VCaP (cell line): Measurements from ENCODE around the gene DLGAP1.

ENCODE experiments used
- H3K27ac ChIP-seq: fragments of 450-650 bp; 2 replicates; pipeline ENCODE4 v1.5.1; 2017
- CTCF ChIP-seq: fragments of 450-650 bp; conservative IDR thresholded peaks from 2 replicates; pipeline ENCODE4 v1.5.1; 2017; ENCODE audit warnings: mild to moderate bottlenecking, moderate library complexity

The DLGAP1 gene

GRCh38 chr18:4130734-4131719 lies 324.1 kb downstream of the DLGAP1 start:
- TF ChIP-seq CTCF, result peak; percentile 41
- H3K27ac ChIP-seq, result peak overlapping the region; percentile 73

- H3K27ac ChIP-seq, result no peak overlapping the region
- no peak for TF ChIP-seq CTCF
Observed at GRCh38 chr18:4126939-4127338, 328.2 kb downstream of the DLGAP1 start.

- peak overlapping the region; percentile 28 for H3K27ac ChIP-seq
- no peak for TF ChIP-seq CTCF
Observed at GRCh38 chr18:4125627-4126230, 329.4 kb downstream of the DLGAP1 start.

GRCh38 chr18:4125224-4125623 lies 329.9 kb downstream of the DLGAP1 start:
- H3K27ac ChIP-seq, result peak overlapping the region; percentile 28
- TF ChIP-seq CTCF, result no peak

- no peak overlapping the region for H3K27ac ChIP-seq
- peak; percentile 33 for TF ChIP-seq CTCF
Observed at GRCh38 chr18:4119813-4120212, 335.3 kb downstream of the DLGAP1 start.

GRCh38 chr18:4119127-4119648 lies 335.9 kb downstream of the DLGAP1 start:
- no peak for TF ChIP-seq CTCF
- no peak overlapping the region for H3K27ac ChIP-seq

- TF ChIP-seq CTCF, result no peak
- H3K27ac ChIP-seq, result no peak overlapping the region
Observed at GRCh38 chr18:4108016-4108415, 347.1 kb downstream of the DLGAP1 start.
